ENCODE results near the gene CXCL5.

Gene CXCL5

DNA sequence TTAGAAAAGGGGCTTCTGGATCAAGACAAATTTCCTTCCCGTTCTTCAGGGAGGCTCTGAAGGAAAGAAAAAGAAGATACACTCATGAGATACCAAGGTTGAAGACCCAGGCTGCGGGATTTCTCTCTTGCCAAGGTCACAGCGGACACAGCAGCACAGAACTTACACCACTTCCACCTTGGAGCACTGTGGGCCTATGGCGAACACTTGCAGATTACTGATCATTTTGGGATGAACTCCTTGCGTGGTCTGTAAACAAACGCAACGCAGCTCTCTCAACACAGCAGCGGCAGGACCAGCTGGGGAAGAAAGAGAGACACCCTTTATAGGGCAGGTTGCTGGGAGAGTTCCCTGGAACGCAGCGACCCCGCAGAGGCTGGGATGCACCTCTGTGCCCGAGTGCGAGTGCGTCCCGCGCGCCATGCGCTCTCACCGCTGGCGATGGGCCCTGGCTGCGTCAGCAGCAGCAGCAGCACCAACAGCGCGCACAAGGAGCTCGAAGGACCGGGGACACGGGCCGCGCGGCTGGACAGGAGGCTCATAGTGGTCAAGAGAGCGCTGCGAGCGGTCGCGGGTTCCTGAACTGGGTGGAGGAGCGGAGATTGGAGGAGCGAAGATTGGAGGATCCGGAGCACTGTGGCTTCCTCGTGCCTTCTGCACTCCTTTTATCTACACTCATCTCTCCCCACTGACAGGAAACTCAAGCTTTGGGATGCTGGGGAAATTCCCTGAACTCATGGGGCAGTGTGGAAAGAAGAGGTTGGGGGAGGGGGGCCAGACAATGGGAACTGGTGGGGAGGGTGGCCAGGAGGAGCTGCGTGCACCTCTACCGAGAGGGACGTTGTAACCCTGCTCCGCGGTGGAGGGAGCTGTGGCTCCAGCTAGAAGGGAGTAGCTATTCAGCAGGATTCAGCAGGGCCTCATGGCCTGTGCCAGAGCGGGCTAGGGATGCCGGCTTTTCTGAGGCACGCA, at the start of gene CXCL5:
Gene CXCL5 (minus strand): TSS at position 638 of the 972 bp plus-strand sequence. CDS start 96 bp downstream, at position 542.
- DNase-seq = peak in 24 of 56 donors; percentile 1 to 62 (median 14)

- DNase-seq = no peak
These were observed 48.7 kb upstream of the CXCL5 start for GRCh38 chr4:74047152-74047551.

GRCh38 chr4:74045772-74046171, 47.3 kb upstream of the CXCL5 start:
- DNase-seq = no peak

- DNase-seq = no peak
These were observed 46.8 kb upstream of the CXCL5 start for GRCh38 chr4:74045247-74045646.

DNA sequence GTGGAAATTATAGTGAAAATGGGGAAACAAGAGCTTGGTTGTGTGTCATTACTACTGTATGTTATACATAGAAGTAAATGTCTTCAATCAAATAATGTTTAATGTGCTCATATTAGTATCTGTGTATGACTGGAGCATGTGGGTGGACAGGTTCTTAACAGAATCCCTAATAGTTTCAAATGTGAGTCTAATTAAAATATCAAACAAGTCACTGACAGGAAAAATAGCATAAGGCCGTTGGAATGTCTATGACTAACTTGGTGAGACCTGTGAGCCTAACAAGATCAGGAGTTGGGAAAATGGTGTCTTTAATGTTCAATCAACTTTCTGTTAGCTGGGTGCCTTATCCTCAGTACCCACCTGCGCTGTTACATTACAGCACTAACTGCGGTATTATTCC, 46.2 kb upstream of the CXCL5 start:
- DNase-seq = no peak

DNA sequence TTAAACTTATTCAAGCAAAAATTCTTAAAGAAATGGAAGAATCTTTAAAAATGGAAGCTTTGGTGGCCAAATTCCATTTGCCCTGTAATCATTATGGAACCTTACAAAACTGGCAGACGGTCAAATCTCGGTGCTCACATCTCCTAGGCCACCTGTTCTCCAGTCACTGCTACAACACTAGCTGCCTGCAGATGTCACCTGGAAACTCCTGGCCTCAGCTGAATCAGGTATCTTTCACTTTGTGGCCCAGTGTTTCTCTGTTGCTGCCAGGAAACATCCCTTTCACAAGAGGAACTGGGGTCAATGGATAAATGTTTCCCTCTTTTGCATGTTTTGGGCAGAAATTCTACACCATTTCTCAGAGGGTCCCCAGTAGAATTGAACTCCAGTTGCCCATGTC, 44.2 kb upstream of the CXCL5 start:
- no peak for DNase-seq

DNA sequence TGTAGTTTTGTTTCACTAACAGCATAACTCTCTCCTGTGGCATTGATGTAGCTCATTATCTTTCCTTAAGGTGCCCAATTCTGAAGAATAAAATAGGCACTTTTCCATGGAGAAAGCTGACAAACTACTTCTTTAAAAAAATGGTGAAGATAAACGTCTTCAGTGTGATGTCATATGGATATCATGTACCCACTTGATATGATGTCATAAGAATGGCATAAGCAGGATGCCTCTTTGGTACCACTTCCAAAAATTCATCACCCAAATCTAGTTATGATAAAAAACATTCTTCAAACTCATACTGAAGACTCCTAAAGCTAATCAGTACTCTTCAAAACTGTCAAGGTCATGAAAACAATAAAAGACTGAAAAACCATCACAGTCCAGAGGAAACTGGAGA, 42.9 kb upstream of the CXCL5 start:
- no peak for DNase-seq

DNA sequence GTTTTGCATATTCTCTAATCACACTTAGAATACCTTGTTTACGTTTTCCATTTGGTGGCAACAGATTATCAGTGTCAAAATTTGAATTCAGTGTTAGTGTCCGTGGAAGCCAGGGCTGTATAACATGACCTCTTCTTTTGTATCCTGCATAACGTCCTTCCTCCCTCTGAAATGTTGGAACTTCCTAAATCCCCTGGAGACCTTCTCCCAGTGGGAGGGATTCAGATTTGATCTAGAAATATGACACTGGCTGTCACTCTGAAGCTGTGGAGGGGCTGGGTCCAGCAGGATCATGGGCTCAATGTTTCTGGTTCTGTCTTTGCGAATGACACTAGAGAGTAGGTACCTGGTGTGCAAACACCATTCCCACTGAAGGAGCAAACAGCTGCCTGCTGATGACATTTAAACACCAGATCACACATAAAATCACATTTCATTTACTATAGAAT, 40.9 kb upstream of the CXCL5 start:
- no peak for DNase-seq

- peak in 45 of 56 donors; percentile 1 to 65 (median 31) for DNase-seq
These were observed 40.2 kb upstream of the CXCL5 start, which contains the start of gene CXCL3 for GRCh38 chr4:74038425-74039314. Gene CXCL3, minus strand, starts transcription at chr4:74038689. Its CDS starts 78 bp downstream, at chr4:74038611.

GRCh38 chr4:74038086-74038424, 39.6 kb upstream of the CXCL5 start:
- DNase-seq = peak in 2 of 56 donors; percentile 9

- DNase-seq = no peak
These were observed 38.8 kb upstream of the CXCL5 start for GRCh38 chr4:74037076-74037955.

DNA sequence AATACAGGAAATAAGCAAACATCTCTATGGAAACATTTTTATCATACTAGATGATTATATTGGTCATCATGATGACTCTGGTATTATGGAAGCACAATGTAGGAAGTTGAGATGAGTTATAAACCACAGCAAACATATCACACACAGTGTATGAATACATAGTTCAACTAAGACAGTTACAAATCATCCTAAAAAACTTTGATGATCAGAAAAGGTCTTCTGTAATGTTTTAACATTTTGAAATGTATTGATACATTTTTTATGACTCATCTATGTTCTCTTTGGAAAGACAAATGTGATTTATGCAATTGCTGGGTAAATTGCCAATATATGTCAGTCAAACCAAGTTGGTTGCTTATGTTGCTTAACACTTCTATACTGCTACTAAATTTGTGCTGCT, 35.3 kb upstream of the CXCL5 start:
- DNase-seq = no peak

DNA sequence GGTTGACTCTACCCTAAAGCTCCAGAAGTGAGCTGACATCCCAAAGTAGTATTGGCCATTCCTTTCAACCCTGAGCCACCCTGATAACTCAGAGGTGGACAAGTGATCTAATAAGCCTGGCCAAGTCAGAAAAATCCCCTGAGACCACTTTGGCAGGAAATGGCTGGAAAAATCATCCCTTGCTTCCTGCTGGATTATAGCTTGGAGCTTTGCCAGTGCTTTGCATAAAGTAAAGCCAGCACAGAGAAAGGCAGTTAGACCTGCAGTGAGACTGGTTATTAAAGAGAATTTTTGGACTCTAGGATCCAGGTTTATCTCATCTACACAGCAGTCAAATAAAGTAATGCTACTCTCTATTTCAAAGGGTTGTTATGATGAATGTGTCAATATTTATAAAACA, 33.6 kb upstream of the CXCL5 start:
- no peak for DNase-seq

- DNase-seq = no peak
These were observed 33.1 kb upstream of the CXCL5 start for GRCh38 chr4:74031576-74031975.

DNA sequence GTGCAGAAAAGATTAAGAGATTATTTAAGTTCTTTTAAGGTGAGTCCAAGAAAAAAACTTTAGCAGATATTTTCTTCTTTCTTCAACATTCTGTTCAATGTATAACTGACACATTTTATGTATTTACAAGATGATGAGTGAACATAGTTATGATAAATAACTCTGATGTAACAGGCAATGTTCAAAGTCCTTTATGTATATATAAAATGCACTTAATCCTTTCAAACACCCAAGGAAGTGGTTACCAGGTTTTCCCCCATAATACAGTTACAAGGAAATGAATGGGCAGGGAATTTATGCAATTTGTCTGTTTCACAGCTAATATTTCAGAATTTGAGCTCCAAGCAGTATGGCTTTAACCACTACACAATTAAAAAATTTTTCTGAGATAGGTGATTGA, 31.8 kb upstream of the CXCL5 start:
- DNase-seq = no peak

- DNase-seq = no peak
These were observed 30.0 kb upstream of the CXCL5 start for GRCh38 chr4:74028504-74028903.

- DNase-seq = no peak
These were observed 25.2 kb upstream of the CXCL5 start for GRCh38 chr4:74023709-74024108.

DNA sequence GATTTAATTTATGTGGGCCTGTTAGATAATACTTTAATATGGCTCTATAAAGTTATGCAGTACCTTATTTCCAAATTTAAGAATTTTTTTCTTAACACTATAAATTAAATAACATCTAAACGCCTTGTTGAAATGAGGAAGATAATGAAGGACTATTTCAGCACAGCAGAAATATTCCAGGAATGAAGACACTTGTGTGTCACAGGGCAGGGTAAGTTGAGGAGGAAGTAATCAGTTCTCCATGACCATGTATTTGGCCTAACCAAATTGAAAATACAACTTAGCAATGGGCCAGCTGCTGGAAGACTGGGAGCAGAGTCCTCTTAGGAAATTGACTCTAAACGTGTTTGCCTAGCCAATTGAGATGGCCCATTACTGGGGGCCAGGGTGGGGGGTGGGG, 23.1 kb upstream of the CXCL5 start:
- DNase-seq = no peak

DNA sequence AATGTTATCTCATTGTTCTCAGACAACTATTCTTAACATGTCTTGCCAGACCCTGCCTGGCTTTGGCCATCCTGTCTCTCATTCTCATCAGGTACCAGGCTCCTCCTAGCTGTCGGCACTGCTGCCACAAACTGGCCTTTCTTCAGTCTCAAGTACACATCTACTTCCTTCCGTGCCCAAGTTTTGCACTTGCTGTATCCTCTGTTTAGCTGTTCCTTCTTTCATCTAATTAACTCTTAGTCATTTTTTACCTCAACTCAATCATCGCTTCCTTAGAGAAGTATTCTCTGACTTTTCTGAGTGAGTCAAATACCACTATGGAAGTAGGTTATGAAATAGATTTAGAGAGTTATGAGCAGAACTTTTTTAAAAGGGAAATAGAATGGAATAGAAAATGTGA, 20.3 kb upstream of the CXCL5 start:
- no peak for DNase-seq

DNA sequence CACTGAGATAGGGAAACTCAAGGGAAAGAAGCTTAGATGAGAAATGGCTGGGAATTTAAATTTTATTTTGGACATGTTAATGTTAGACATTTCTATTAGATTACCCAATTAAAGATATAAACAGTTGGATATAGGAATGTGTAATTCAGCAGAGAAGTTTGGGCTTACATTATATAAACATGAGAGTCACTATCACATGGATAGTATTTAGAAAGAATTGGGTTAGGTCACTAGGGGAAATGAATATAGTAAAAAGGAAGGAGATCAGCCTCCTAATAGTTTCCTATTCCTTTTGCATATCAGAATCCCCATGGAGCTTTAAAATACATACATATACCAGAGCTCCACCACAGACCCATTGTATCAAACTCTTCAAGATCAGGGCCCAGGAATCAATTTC, 19.6 kb upstream of the CXCL5 start:
- no peak for DNase-seq

- no peak for DNase-seq
These were observed 17.6 kb upstream of the CXCL5 start for GRCh38 chr4:74016068-74016467.

Measured in amygdala (tissue), 56 donors.